HG02610 (cell line): ENCODE data around the gene TPST2.

Experiments used
- ATAC-seq: cut with Tn5 transposase; IDR thresholded peaks from one replicate; pipeline ENCODE4 v1.9.1; 2021; ENCODE audit warnings: mild to moderate bottlenecking, moderate library complexity; ENCODE audit not compliant: unreplicated experiment

The TPST2 gene

DNA sequence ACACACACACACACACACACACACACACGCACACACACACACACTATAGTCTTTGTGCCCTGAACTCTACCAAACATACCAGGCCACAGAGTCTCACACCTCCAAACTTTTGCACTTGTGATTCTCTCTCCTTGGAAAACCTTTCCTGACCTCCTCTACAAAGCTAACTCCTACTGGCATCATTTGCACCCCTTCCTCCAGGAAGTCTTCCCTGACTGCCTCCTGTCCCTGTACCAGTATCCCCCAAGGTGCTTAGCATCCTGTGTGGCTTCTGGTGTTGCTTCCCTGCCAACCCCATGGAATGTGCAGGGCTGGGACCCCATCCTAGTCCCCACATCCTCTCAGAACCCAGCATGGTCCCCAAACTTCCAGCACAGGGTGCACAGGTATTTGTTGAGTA is 8.9 kb downstream of the TPST2 start:
- ATAC-seq: no peak

GRCh38 chr22:26580240-26580962 is 9.5 kb downstream of the TPST2 start:
- no peak for ATAC-seq

- peak; percentile 71 for ATAC-seq
Measured at GRCh38 chr22:26579331-26579886, 10.5 kb downstream of the TPST2 start.

GRCh38 chr22:26577081-26577480 is 12.9 kb downstream of the TPST2 start:
- ATAC-seq: no peak

- no peak for ATAC-seq
Measured at GRCh38 chr22:26576026-26576680, 13.8 kb downstream of the TPST2 start.

GRCh38 chr22:26574001-26574723 is 15.8 kb downstream of the TPST2 start:
- ATAC-seq: no peak

- no peak for ATAC-seq
Measured at GRCh38 chr22:26573026-26573662, 16.8 kb downstream of the TPST2 start.

- ATAC-seq: no peak
Measured at GRCh38 chr22:26570864-26571525, 18.9 kb downstream of the TPST2 start.

DNA sequence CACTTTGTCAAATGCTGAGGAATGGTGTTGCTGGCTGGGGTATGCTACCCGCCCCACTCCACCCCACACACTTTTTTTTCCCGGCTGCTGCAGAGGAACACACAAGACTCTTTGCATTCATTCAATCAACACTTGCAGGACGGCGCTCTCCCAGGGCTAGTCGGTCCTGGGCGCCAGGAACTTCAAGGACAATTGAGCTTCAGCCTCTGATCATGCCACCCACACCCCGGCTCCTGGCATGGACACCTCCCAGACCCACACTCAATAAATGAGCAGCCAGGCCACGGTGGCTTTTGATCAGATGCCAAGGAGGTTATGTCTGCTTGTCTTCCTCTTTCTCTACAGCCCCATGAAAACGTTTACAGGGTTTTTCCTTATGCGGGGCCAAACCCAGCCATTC is 19.8 kb downstream of the TPST2 start:
- no peak for ATAC-seq

DNA sequence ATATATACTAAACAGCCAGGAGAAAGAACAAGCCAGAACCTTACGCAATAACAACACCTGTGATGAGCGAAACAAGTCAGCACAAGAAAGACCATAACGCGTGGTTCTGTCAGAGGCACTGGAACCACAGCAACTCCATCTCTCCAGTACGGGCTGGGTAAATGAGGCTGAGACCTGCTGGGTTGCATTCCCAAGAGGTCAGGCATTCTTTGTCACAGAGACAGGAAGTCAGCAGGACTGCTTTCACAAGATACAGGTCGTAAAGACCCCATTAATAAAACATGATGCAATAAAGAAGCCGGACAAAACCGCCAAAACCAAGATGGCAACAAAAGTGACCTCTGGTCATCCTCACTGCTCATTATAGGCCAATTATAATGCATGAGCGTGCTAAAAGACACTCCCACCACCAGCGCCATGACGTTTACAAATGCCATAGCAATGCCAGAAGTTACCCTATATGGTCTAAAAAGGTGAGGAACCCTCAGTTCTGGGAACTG is 21.7 kb downstream of the TPST2 start:
- no peak for ATAC-seq

GRCh38 chr22:26567610-26568009 is 22.3 kb downstream of the TPST2 start:
- no peak for ATAC-seq

DNA sequence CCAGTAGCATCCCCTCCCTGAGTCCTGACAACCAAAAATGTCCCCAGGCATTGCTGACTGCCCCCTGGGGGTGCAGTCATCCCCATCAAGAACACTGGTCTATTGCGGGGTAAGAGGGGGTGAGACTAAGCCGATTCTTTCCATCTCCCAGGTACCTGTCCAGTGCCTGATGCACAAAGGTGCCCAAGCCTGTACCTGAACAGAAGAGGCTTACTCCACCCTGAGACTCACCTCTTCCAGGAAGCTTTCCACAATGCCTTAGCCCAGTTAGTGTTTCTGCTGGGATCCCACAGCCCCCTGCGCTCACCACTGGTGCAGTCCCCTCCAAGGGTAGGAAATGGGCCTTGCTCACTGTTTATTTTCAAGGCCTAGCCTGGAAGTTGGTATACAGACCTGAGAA is 22.9 kb downstream of the TPST2 start:
- no peak for ATAC-seq

DNA sequence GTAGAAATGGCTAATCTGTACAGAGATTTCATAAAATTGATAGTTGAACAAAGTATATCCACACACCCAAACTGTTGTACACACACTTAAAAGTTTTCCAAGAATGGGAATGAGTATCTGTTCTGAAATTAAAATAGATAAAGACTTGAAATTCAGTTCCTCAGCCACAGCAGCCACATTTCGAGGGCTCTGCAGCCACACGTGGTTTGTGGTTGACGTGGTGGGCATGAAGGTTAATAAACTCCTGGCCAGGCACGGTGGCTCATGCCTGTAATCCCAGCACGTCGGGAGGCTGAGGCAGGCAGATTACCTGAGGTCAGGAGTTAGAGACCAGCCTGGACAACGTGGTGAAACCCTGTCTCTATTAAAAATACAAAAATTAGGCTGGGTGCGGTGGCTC is 24.0 kb downstream of the TPST2 start:
- no peak for ATAC-seq

DNA sequence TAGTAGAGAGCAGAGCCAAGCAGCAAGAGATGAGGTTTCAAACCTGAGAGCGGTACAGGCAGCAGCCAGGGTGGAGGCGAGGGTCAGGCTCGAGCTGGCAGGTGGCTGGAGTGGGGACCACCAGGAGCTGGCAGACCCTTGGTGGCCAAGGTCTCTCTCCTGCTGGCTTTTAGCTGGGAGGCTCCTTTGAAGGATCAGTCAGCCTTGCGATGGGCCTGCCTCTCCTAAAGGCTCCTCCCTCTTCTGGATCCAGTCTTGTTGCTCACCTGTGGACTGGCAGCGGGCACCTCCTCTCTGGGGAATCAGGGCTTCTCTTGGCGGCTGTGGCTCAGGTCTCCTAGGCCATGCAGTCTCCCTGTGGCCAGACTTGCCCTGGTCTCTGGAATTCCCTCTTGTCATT is 24.8 kb downstream of the TPST2 start:
- no peak for ATAC-seq

- ATAC-seq: no peak
Measured at GRCh38 chr22:26564672-26565071, 25.3 kb downstream of the TPST2 start.

DNA sequence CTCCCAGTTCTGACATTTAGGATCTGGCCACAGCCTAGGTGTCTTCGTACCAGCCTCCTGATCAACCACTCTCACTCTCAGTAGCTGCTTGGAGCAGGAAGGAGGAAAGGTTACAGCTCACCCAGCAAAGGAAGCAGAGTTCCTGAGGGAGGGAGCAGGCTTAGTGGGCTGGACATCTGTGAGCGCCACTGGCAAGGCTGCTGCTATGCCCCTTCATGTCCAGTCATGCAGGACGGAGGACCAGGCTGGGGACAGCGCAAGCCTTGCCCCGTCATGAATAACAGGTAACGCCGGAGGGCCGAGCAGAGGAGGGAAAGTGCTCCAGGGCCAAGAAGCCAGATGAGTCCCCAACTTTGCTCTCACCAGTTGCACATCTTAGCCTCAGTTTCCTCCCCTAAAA is 25.8 kb downstream of the TPST2 start:
- no peak for ATAC-seq

GRCh38 chr22:26563022-26563421 is 26.9 kb downstream of the TPST2 start:
- no peak for ATAC-seq

GRCh38 chr22:26561756-26562417 is 28.0 kb downstream of the TPST2 start:
- ATAC-seq: no peak

GRCh38 chr22:26559961-26560575 is 29.9 kb downstream of the TPST2 start:
- no peak for ATAC-seq
